NCI-H2029 treated with DMSO at 0.1 percent for 48 hours (cell line): ENCODE results near the gene KCNAB1.
"Not testable (repeated sequence)": the region's sequence is repeated elsewhere in the genome, so short reads cannot be mapped to it uniquely, and the experiment has no call there.

Experiments
- DNase-seq: peaks from one replicate; lab custom pipeline; 2025; lab: John Stamatoyannopoulos, UW

KCNAB1 gene

GRCh38 chr3:156120528-156121251 lies at the start of gene KCNAB1:
KCNAB1 (plus strand) TSS chr3:156120578.
- no peak for DNase-seq

- no peak for DNase-seq
Measured at GRCh38 chr3:156071031-156071430, 49.3 kb upstream of the KCNAB1 start.

GRCh38 chr3:156072950-156073657 lies 47.3 kb upstream of the KCNAB1 start:
- not testable (repeated sequence) for DNase-seq

- DNase-seq, result no peak
Measured at GRCh38 chr3:156090126-156090525, 30.3 kb upstream of the KCNAB1 start.

- no peak for DNase-seq
Measured at GRCh38 chr3:156093964-156094363, 26.4 kb upstream of the KCNAB1 start.

GRCh38 chr3:156094391-156094790 lies 26.0 kb upstream of the KCNAB1 start:
- no peak for DNase-seq

- DNase-seq, result not testable (repeated sequence)
Measured at GRCh38 chr3:156095652-156096051, 24.7 kb upstream of the KCNAB1 start.

GRCh38 chr3:156098437-156099035 lies 21.8 kb upstream of the KCNAB1 start:
- DNase-seq, result no peak

- DNase-seq, result not testable (repeated sequence)
Measured at GRCh38 chr3:156099348-156099747, 21.0 kb upstream of the KCNAB1 start.

GRCh38 chr3:156099984-156100383 lies 20.4 kb upstream of the KCNAB1 start:
- DNase-seq, result not testable (repeated sequence)

GRCh38 chr3:156102267-156102931 lies 18.0 kb upstream of the KCNAB1 start:
- DNase-seq, result no peak

- DNase-seq, result no peak
Measured at GRCh38 chr3:156106721-156107373, 13.5 kb upstream of the KCNAB1 start.

- no peak for DNase-seq
Measured at GRCh38 chr3:156107504-156107903, 12.9 kb upstream of the KCNAB1 start.

- DNase-seq, result no peak
Measured at GRCh38 chr3:156108616-156109015, 11.8 kb upstream of the KCNAB1 start.

GRCh38 chr3:156109989-156110388 lies 10.4 kb upstream of the KCNAB1 start:
- DNase-seq, result no peak

- no peak for DNase-seq
Measured at GRCh38 chr3:156126467-156126866, 6.1 kb downstream of the KCNAB1 start.

- DNase-seq, result no peak
Measured at GRCh38 chr3:156131241-156131640, 10.9 kb downstream of the KCNAB1 start.

GRCh38 chr3:156131799-156132198 lies 11.4 kb downstream of the KCNAB1 start:
- no peak for DNase-seq

- DNase-seq, result no peak
Measured at GRCh38 chr3:156132313-156132712, 11.9 kb downstream of the KCNAB1 start.

- no peak for DNase-seq
Measured at GRCh38 chr3:156133076-156133475, 12.7 kb downstream of the KCNAB1 start.

GRCh38 chr3:156135921-156136638 lies 15.7 kb downstream of the KCNAB1 start:
- DNase-seq, result no peak
